CD4-positive, CD25-positive, alpha-beta regulatory T cell (primary cell): ENCODE measurements around the gene CXXC5. TPM values are rescaled to one million over a fixed set of nuclear protein-coding genes. Genes with fewer than 3 reads are reported as not detected.
A peak's percentile ranks its signal among the peaks of the same experiment; 100 is the strongest.

Experiments
- ATAC-seq, 2 donors: fragments of 150-1000 bp; cut with Tn5 transposase; one replicate each; pipeline ENCODE4 v1.10.0; 2021; ENCODE audit warnings: low read depth in 2 of 2, moderate number of reproducible peaks in 2 of 2, moderate library complexity in 1 of 2
- DNase-seq, 3 donors: peaks; one replicate each; pipeline versions ENCODE4 v3.0.0 to v3.0.0-alpha.2; 2012 to 2022; ENCODE audit warnings: mixed read lengths in 1 of 3
- H3K27ac ChIP-seq: one replicate; pipeline ENCODE4 v1.7.0; 2013; ENCODE audit warnings: mild to moderate bottlenecking, low read length; ENCODE audit not compliant: insufficient read depth, poor library complexity, severe bottlenecking
- H3K27me3 ChIP-seq: one replicate; pipeline ENCODE4 v1.7.0; 2013; ENCODE audit warnings: low read length; ENCODE audit not compliant: control insufficient read depth, insufficient read depth
- H3K36me3 ChIP-seq: one replicate; pipeline ENCODE4 v1.7.0; 2013; ENCODE audit warnings: mild to moderate bottlenecking, low read length, moderate library complexity; ENCODE audit not compliant: control insufficient read depth, insufficient read depth
- H3K4me1 ChIP-seq: 2 replicates; pipeline ENCODE4 v1.7.0; 2013; ENCODE audit warnings: mild to moderate bottlenecking, low read length; ENCODE audit not compliant: insufficient read depth, control insufficient read depth, poor library complexity, severe bottlenecking
- H3K4me3 ChIP-seq: one replicate; pipeline ENCODE4 v1.7.0; 2013; ENCODE audit warnings: low read depth, mild to moderate bottlenecking, low read length, moderate library complexity
- H3K9me3 ChIP-seq, 2 experiments: 1 replicate in 1 of 2; 2 replicates in 1 of 2; pipeline ENCODE4 v1.7.0; 2013; ENCODE audit warnings: low read length in 2 of 2, mild to moderate bottlenecking in 1 of 2, moderate library complexity in 1 of 2; ENCODE audit not compliant: control insufficient read depth in 2 of 2
- H3K27ac Mint-ChIP-seq, 3 donors: one replicate each; pipeline ENCODE4 v1.8.0; 2020 to 2022; ENCODE audit warnings: mild to moderate bottlenecking in 3 of 3, mixed read lengths in 3 of 3, moderate library complexity in 2 of 3
- H3K27me3 Mint-ChIP-seq: one replicate; pipeline ENCODE4 v1.8.0; 2022; ENCODE audit warnings: mild to moderate bottlenecking, mixed read lengths
- H3K36me3 Mint-ChIP-seq: one replicate; pipeline ENCODE4 v1.8.0; 2020; ENCODE audit warnings: mixed read lengths
- H3K4me1 Mint-ChIP-seq, 4 donors: one replicate each; pipeline ENCODE4 v1.8.0; 2020 to 2022; ENCODE audit warnings: mixed read lengths in 4 of 4, mild to moderate bottlenecking in 1 of 4
- H3K4me3 Mint-ChIP-seq, 4 donors: one replicate each; pipeline ENCODE4 v1.8.0; 2020 to 2022; ENCODE audit warnings: mild to moderate bottlenecking in 4 of 4, mixed read lengths in 4 of 4, moderate library complexity in 3 of 4
- H3K9me3 Mint-ChIP-seq, 7 donors: one replicate each; pipeline ENCODE4 v1.8.0; 2020 to 2022; ENCODE audit warnings: mixed read lengths in 7 of 7, mild to moderate bottlenecking in 3 of 7, moderate library complexity in 2 of 7
- polyA plus RNA-seq, 4 donors: library from polyadenylated mRNA; unstranded; fragments of 300-500 nt; fragmentation: Illumina TruSeq; gene quantifications; one replicate each; pipeline ENCODE4 v1.2.3, GENCODE V29; 2021
- total RNA-seq: library from RNA; stranded (reverse); gene quantifications from one replicate; pipeline ENCODE4 v1.2.3, GENCODE V29; 2022

The CXXC5 gene
- total and polyA plus RNA-seq, 5 donors from 2014 or later, result 4.6 to 12.7 (median 8.0) TPM

- Mint-ChIP-seq H3K9me3 (no peaks in the 10 kb centered on the region), H3K36me3 (no peaks in the 10 kb centered on the region), H3K4me1 (peaks cover 15 to 55% (median 37%) of the 10 kb centered on the region in 4 donors), H3K4me3 (peak overlapping the region; percentile 71 to 85 (median 82)), H3K27ac (peak overlapping the region; percentile 88 to 90 (median 88)), H3K27me3 (no peaks in the 10 kb centered on the region)
- Histone ChIP-seq H3K4me3 (no peak overlapping the region), H3K36me3 (no peaks in the 10 kb centered on the region), H3K4me1 (peaks cover 42% of the 10 kb centered on the region), H3K9me3 (no peaks in the 10 kb centered on the region), H3K27me3 (no peaks in the 10 kb centered on the region), H3K27ac (no peak overlapping the region)
- ATAC-seq (no peak), DNase-seq (no peak)
Observed at GRCh38 chr5:139638736-139639618, 9.2 kb upstream of the CXXC5 start.

- H3K27ac ChIP-seq, result no peak overlapping the region
- peaks cover 42% of the 10 kb centered on the region for H3K4me1 ChIP-seq
Observed at GRCh38 chr5:139639619-139640380, 8.3 kb upstream of the CXXC5 start.

GRCh38 chr5:139640421-139641115 is 7.6 kb upstream of the CXXC5 start:
- ATAC-seq (no peak), DNase-seq (no peak)
- H3K4me3 ChIP-seq, result no peak overlapping the region
- H3K4me3 Mint-ChIP-seq, result peak overlapping the region in 1 of 4 donors; percentile 51
- no peak overlapping the region for H3K27ac Mint-ChIP-seq
- no peak overlapping the region for H3K27ac ChIP-seq
- H3K9me3 Mint-ChIP-seq, result no peaks in the 10 kb centered on the region
- no peaks in the 10 kb centered on the region for H3K27me3 ChIP-seq
- no peaks in the 10 kb centered on the region for H3K36me3 ChIP-seq
- H3K4me1 ChIP-seq, result peaks cover 37% of the 10 kb centered on the region
- no peaks in the 10 kb centered on the region for H3K9me3 ChIP-seq
- H3K36me3 Mint-ChIP-seq, result no peaks in the 10 kb centered on the region
- no peaks in the 10 kb centered on the region for H3K27me3 Mint-ChIP-seq
- H3K4me1 Mint-ChIP-seq, result peaks cover 14 to 52% (median 34%) of the 10 kb centered on the region in 4 donors

More at GRCh38 chr5:139639619-139640380, 8.3 kb upstream of the CXXC5 start:
- Histone ChIP-seq H3K9me3 (no peaks in the 10 kb centered on the region), H3K27me3 (no peaks in the 10 kb centered on the region), H3K36me3 (no peaks in the 10 kb centered on the region), H3K4me3 (no peak overlapping the region)
- Mint-ChIP-seq H3K36me3 (no peaks in the 10 kb centered on the region), H3K4me1 (peaks cover 15 to 55% (median 37%) of the 10 kb centered on the region in 4 donors), H3K4me3 (peak overlapping the region; percentile 7 to 57 (median 32)), H3K9me3 (no peaks in the 10 kb centered on the region), H3K27ac (peak overlapping the region in 1 of 3 donors; percentile 57), H3K27me3 (no peaks in the 10 kb centered on the region)
- ATAC-seq, result no peak
- no peak for DNase-seq

GRCh38 chr5:139641116-139642080 is 6.8 kb upstream of the CXXC5 start:
- Histone ChIP-seq H3K9me3 (no peaks in the 10 kb centered on the region), H3K36me3 (no peaks in the 10 kb centered on the region), H3K4me3 (no peak overlapping the region), H3K27me3 (no peaks in the 10 kb centered on the region), H3K4me1 (peaks cover 28% of the 10 kb centered on the region), H3K27ac (no peak overlapping the region)
- peaks cover 6 to 45% (median 26%) of the 10 kb centered on the region in 4 donors for H3K4me1 Mint-ChIP-seq
- H3K4me3 Mint-ChIP-seq, result peak overlapping the region in 1 of 4 donors; percentile 51
- no peak for DNase-seq
- H3K27me3 Mint-ChIP-seq, result peaks cover 3% of the 10 kb centered on the region
- ATAC-seq, result no peak
- no peaks in the 10 kb centered on the region for H3K36me3 Mint-ChIP-seq
- H3K27ac Mint-ChIP-seq, result peak overlapping the region in 1 of 3 donors; percentile 52
- H3K9me3 Mint-ChIP-seq, result no peaks in the 10 kb centered on the region

GRCh38 chr5:139642213-139642612 is 5.9 kb upstream of the CXXC5 start:
- H3K27me3 ChIP-seq, result no peaks in the 10 kb centered on the region
- peaks cover 20% of the 10 kb centered on the region for H3K4me1 ChIP-seq
- H3K27ac ChIP-seq, result no peak overlapping the region
- H3K9me3 ChIP-seq, result no peaks in the 10 kb centered on the region
- peak overlapping the region in 1 of 3 donors; percentile 52 for H3K27ac Mint-ChIP-seq
- H3K36me3 Mint-ChIP-seq, result no peaks in the 10 kb centered on the region
- peak overlapping the region in 1 of 4 donors; percentile 51 for H3K4me3 Mint-ChIP-seq
- no peak for ATAC-seq
- H3K4me1 Mint-ChIP-seq, result peaks cover 0 to 40% (median 19%) of the 10 kb centered on the region in 4 donors
- peaks cover 12% of the 10 kb centered on the region for H3K27me3 Mint-ChIP-seq
- H3K36me3 ChIP-seq, result no peaks in the 10 kb centered on the region
- H3K9me3 Mint-ChIP-seq, result no peaks in the 10 kb centered on the region
- no peak for DNase-seq
- no peak overlapping the region for H3K4me3 ChIP-seq

- Histone ChIP-seq H3K27ac (no peak overlapping the region), H3K36me3 (no peaks in the 10 kb centered on the region), H3K4me1 (peaks cover 18% of the 10 kb centered on the region), H3K27me3 (no peaks in the 10 kb centered on the region), H3K4me3 (no peak overlapping the region), H3K9me3 (no peaks in the 10 kb centered on the region)
- peak overlapping the region in 1 of 4 donors; percentile 58 for H3K4me3 Mint-ChIP-seq
- H3K4me1 Mint-ChIP-seq, result peaks cover 0 to 43% (median 18%) of the 10 kb centered on the region in 4 donors
- DNase-seq (no peak), ATAC-seq (no peak)
- H3K27me3 Mint-ChIP-seq, result peaks cover 18% of the 10 kb centered on the region
- no peaks in the 10 kb centered on the region for H3K9me3 Mint-ChIP-seq
- peak overlapping the region in 1 of 3 donors; percentile 25 for H3K27ac Mint-ChIP-seq
- H3K36me3 Mint-ChIP-seq, result no peaks in the 10 kb centered on the region
Observed at GRCh38 chr5:139642891-139643871, 5.0 kb upstream of the CXXC5 start.
